ENCODE results near the gene CNOT10.
"Not testable (repeated sequence)": the region's sequence is repeated elsewhere in the genome, so short reads cannot be mapped to it uniquely, and the experiment has no call there.

The CNOT10 gene

GRCh38 chr3:32667072-32667582, 17.9 kb upstream of the CNOT10 start:
- H3K27me3 ChIP-seq (replicated peaks; ENCODE audit: control insufficient read depth, insufficient read depth, low read length) = no peaks in the 10 kb centered on the region
- TF ChIP-seq, protein P1, sequence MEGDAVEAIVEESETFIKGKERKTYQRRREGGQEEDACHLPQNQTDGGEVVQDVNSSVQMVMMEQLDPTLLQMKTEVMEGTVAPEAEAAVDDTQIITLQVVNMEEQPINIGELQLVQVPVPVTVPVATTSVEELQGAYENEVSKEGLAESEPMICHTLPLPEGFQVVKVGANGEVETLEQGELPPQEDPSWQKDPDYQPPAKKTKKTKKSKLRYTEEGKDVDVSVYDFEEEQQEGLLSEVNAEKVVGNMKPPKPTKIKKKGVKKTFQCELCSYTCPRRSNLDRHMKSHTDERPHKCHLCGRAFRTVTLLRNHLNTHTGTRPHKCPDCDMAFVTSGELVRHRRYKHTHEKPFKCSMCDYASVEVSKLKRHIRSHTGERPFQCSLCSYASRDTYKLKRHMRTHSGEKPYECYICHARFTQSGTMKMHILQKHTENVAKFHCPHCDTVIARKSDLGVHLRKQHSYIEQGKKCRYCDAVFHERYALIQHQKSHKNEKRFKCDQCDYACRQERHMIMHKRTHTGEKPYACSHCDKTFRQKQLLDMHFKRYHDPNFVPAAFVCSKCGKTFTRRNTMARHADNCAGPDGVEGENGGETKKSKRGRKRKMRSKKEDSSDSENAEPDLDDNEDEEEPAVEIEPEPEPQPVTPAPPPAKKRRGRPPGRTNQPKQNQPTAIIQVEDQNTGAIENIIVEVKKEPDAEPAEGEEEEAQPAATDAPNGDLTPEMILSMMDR (IDR thresholded peaks at IDR 0.05; ENCODE audit: insufficient read depth, low read length, poor library complexity, severe bottlenecking) = no peak
- DNase-seq (ENCODE audit: extremely low read depth, insufficient read length) = no peak
- H3K4me3 ChIP-seq (replicated peaks; ENCODE audit: low read depth, low read length) = no peak overlapping the region
- H3K36me3 ChIP-seq (ENCODE audit: control insufficient read depth, insufficient read depth, low read length) = no peaks in the 10 kb centered on the region

DNA sequence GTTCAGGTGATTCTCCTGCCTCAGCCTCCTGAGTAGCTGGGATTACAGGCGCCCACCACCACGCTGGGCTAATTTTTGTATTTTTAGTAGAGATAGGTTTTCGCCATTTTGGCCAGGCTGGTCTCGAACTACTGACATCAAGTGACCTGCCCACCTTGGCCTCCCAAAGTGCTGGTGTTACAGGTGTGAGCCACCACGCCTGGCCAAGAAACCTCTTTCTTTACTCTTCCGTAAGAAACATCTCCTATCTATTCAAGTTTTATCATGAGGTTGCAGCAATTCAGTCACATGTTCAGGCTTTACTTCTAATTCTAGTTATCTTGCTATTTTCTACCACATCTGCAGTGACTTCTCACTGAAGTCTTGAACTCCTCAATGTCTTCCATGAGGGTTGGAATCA, 15.8 kb upstream of the CNOT10 start:
- not testable (repeated sequence) for H3K27me3 ChIP-seq (replicated peaks; ENCODE audit: control insufficient read depth, insufficient read depth, low read length); H3K4me3 ChIP-seq (replicated peaks; ENCODE audit: low read depth, low read length); DNase-seq (ENCODE audit: extremely low read depth, insufficient read length)

DNA sequence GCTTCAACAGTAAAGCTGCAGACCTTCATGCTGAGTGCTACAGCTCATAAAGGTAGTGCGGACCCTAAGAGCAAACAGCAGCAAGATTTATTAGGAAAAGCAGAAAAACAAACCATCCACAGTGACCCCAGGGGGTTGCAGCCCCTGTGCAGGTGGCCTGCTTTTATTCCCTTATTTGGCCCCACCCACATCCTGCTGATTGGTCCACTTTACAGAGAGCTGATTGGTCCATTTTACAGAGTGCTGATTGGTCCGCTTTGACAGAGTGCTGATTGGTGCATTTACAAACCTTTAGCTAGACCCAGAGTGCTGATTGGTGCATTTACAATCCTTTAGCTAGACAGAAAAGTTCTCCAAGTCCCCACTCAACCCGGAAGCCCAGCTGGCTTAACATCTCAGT, 11.3 kb upstream of the CNOT10 start:
- not testable (repeated sequence) for H3K36me3 ChIP-seq (ENCODE audit: control insufficient read depth, insufficient read depth, low read length); DNase-seq (ENCODE audit: extremely low read depth, insufficient read length); H3K4me3 ChIP-seq (replicated peaks; ENCODE audit: low read depth, low read length); H3K27me3 ChIP-seq (replicated peaks; ENCODE audit: control insufficient read depth, insufficient read depth, low read length)

More for the DNA sequence above, 15.8 kb upstream of the CNOT10 start:
- not testable (repeated sequence) for H3K36me3 ChIP-seq (ENCODE audit: control insufficient read depth, insufficient read depth, low read length)

DNA sequence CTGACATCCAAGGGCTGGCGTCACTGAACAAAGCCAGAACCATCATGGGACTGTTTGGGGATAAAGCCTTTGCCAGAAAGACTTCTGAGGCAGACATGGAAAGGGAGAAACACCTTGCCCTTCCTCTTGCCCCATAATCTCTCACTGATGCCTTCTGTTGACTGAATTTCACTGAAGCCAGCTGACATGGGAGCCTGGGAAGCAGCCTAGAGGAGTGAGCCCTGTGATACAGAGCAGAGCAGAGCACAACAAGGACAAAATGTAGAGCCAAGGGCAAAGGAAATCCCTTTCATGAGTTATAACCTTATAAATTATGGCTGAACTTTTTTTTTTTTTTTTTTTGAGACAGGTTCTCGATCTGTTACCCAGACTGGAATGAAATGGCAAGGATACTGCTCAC, 9.8 kb upstream of the CNOT10 start:
- DNase-seq (ENCODE audit: extremely low read depth, insufficient read length) = no peak
- no peaks in the 10 kb centered on the region; the same call in 1 of the 2 replicates for H3K27me3 ChIP-seq (replicated peaks; ENCODE audit: control insufficient read depth, insufficient read depth, low read length)
- TF ChIP-seq, protein P1 (IDR thresholded peaks at IDR 0.05; ENCODE audit: insufficient read depth, low read length, poor library complexity, severe bottlenecking) = no peak
- H3K36me3 ChIP-seq (ENCODE audit: control insufficient read depth, insufficient read depth, low read length) = no peaks in the 10 kb centered on the region
- no peak overlapping the region for H3K4me3 ChIP-seq (replicated peaks; ENCODE audit: low read depth, low read length)

GRCh38 chr3:32675650-32676049, 9.3 kb upstream of the CNOT10 start:
- Histone ChIP-seq H3K27me3 (replicated peaks; ENCODE audit: control insufficient read depth, insufficient read depth, low read length) (no peaks in the 10 kb centered on the region; the same call in 1 of the 2 replicates), H3K4me3 (replicated peaks; ENCODE audit: low read depth, low read length) (no peak overlapping the region), H3K36me3 (ENCODE audit: control insufficient read depth, insufficient read depth, low read length) (no peaks in the 10 kb centered on the region)
- TF ChIP-seq, protein P1 (IDR thresholded peaks at IDR 0.05; ENCODE audit: insufficient read depth, low read length, poor library complexity, severe bottlenecking) = no peak
- DNase-seq (ENCODE audit: extremely low read depth, insufficient read length) = no peak

DNA sequence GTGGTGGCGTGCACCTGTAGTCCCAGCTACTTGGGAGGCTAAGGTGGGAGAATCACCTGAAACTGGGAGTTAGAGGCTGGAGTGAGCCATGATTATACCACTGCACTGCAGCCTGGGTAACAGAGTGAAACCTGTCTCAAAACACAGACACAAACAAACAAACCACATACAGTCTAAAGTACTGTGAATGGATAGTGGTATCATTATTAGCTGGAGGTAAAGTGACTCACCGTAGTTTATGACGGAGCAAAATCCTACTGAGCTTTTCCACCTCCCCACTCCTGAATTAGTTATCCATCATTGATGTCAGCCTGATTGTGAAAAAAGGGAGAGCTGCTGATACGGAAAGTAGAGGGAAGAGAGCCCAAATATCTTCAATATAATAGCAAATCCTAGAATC, 3.2 kb upstream of the CNOT10 start:
- DNase-seq (ENCODE audit: extremely low read depth, insufficient read length) = no peak
- Histone ChIP-seq H3K36me3 (ENCODE audit: control insufficient read depth, insufficient read depth, low read length) (no peaks in the 10 kb centered on the region), H3K27me3 (replicated peaks; ENCODE audit: control insufficient read depth, insufficient read depth, low read length) (no peaks in the 10 kb centered on the region), H3K4me3 (replicated peaks; ENCODE audit: low read depth, low read length) (no peak overlapping the region)
- TF ChIP-seq, protein P1 (IDR thresholded peaks at IDR 0.05; ENCODE audit: insufficient read depth, low read length, poor library complexity, severe bottlenecking) = no peak

All from GM06990 (cell line).